ENCODE data around the gene MLANA.

DNA sequence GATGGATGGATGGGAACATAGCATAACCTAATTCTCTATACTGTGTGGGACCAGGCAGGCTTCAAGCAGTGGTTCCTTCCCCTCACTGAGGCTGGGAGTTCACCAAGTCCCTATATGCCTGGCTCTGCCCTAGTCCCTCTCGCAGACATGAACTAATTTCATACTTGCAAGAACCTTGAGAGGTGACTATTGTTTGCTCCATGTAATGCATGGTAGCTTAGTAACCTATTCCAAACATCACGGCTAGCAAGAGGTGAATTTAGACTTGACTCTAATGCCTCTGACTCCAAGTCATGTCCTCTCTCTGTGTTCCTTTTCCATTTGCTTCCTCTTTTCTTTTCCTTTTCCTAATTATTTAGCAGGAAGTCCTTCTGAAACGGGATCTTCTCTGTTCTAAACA is 31.9 kb upstream of the MLANA start:
- TF ChIP-seq, protein P1, sequence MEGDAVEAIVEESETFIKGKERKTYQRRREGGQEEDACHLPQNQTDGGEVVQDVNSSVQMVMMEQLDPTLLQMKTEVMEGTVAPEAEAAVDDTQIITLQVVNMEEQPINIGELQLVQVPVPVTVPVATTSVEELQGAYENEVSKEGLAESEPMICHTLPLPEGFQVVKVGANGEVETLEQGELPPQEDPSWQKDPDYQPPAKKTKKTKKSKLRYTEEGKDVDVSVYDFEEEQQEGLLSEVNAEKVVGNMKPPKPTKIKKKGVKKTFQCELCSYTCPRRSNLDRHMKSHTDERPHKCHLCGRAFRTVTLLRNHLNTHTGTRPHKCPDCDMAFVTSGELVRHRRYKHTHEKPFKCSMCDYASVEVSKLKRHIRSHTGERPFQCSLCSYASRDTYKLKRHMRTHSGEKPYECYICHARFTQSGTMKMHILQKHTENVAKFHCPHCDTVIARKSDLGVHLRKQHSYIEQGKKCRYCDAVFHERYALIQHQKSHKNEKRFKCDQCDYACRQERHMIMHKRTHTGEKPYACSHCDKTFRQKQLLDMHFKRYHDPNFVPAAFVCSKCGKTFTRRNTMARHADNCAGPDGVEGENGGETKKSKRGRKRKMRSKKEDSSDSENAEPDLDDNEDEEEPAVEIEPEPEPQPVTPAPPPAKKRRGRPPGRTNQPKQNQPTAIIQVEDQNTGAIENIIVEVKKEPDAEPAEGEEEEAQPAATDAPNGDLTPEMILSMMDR (IDR thresholded peaks at IDR 0.05 in 8 of 11, conservative IDR thresholded peaks at IDR 0.05 in 3 of 11) = no peak
- no peak for TF ChIP-seq POLR2A (IDR thresholded peaks at IDR 0.05)

Measured in spleen (tissue), 7 donors.